22Rv1 (cell line): Measurements from ENCODE around the gene RIIAD1.

ENCODE experiments used
- ZFX ChIP-seq: fragments of 450-650 bp; IDR thresholded peaks from 2 replicates; pipeline ENCODE4 v1.6.1; 2017; ENCODE audit warnings: antibody characterized with exemption, borderline replicate concordance
- TF ChIP-seq, protein P1 (sequence below): fragments of 450-650 bp; IDR thresholded peaks from 2 replicates; pipeline ENCODE4 v1.5.1; 2017; ENCODE audit warnings: mild to moderate bottlenecking

GRCh38 chr1:151711951-151712350 lies 9.4 kb upstream of the RIIAD1 start:
- TF ChIP-seq, protein P1, sequence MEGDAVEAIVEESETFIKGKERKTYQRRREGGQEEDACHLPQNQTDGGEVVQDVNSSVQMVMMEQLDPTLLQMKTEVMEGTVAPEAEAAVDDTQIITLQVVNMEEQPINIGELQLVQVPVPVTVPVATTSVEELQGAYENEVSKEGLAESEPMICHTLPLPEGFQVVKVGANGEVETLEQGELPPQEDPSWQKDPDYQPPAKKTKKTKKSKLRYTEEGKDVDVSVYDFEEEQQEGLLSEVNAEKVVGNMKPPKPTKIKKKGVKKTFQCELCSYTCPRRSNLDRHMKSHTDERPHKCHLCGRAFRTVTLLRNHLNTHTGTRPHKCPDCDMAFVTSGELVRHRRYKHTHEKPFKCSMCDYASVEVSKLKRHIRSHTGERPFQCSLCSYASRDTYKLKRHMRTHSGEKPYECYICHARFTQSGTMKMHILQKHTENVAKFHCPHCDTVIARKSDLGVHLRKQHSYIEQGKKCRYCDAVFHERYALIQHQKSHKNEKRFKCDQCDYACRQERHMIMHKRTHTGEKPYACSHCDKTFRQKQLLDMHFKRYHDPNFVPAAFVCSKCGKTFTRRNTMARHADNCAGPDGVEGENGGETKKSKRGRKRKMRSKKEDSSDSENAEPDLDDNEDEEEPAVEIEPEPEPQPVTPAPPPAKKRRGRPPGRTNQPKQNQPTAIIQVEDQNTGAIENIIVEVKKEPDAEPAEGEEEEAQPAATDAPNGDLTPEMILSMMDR, result no peak
- no peak for TF ChIP-seq ZFX
